Suprapubic skin (tissue), 4 donors: Measurements from ENCODE around the gene PHACTR1. TPM values are rescaled to one million over a fixed set of nuclear protein-coding genes. Genes with fewer than 3 reads are reported as not detected.
A peak's percentile ranks its signal among the peaks of the same experiment; 100 is the strongest.

Source experiments
- DNase-seq, 2 donors: peaks; one replicate each; pipeline ENCODE4 v3.0.0-alpha.2; 2019; ENCODE audit warnings: low spot score in 2 of 2
- H3K27ac ChIP-seq: fragments of 200-600 bp; sonication (generic); one replicate; pipeline ENCODE4 v1.5.1; 2019
- H3K27me3 ChIP-seq: fragments of 200-600 bp; sonication (generic); one replicate; pipeline ENCODE4 v1.5.1; 2019
- H3K36me3 ChIP-seq: fragments of 200-600 bp; sonication (generic); one replicate; pipeline ENCODE4 v1.5.1; 2019
- H3K4me1 ChIP-seq: fragments of 200-600 bp; sonication (generic); one replicate; pipeline ENCODE4 v1.5.1; 2019
- H3K4me3 ChIP-seq: fragments of 200-600 bp; sonication (generic); one replicate; pipeline ENCODE4 v1.5.1; 2019; ENCODE audit warnings: mild to moderate bottlenecking
- H3K9me3 ChIP-seq: fragments of 200-600 bp; sonication (generic); one replicate; pipeline ENCODE4 v1.5.1; 2019
- CTCF ChIP-seq, 2 donors: fragments of 200-600 bp in 1 of 2; fragments of 450-650 bp in 1 of 2; sonication (generic) in 1 of 2; IDR thresholded peaks; one replicate each; pipeline ENCODE4 v1.5.1; 2016 to 2019; ENCODE audit warnings: antibody characterized with exemption in 2 of 2, mild to moderate bottlenecking in 1 of 2, moderate library complexity in 1 of 2
- EP300 ChIP-seq: sonication (generic); formaldehyde crosslinking; IDR thresholded peaks from one replicate; pipeline ENCODE4 v1.6.1; 2017; ENCODE audit warnings: antibody characterized with exemption
- POLR2A ChIP-seq, 2 donors: fragments of 450-650 bp; IDR thresholded peaks; one replicate each; pipeline ENCODE4 v1.6.1; 2017; ENCODE audit warnings: antibody characterized with exemption in 2 of 2, mild to moderate bottlenecking in 2 of 2, moderate library complexity in 2 of 2
- POLR2AphosphoS5 ChIP-seq, 3 donors: sonication (generic); formaldehyde crosslinking; IDR thresholded peaks; one replicate each; pipeline ENCODE4 v1.6.1; 2017; ENCODE audit warnings: antibody characterized with exemption in 3 of 3
- WGBS: methylation state at CpG from one replicate; pipeline ENCODE4 v1.1.5; 2018; 5-methylcytosine and 5-hydroxymethylcytosine counted together
- total RNA-seq, 4 donors: library from RNA; depleted of rRNA; stranded (reverse); fragments of >200 nt; gene quantifications; one replicate each; pipeline ENCODE4 v1.1.0, GENCODE V29; 2016

The PHACTR1 gene
- total RNA-seq, 4 donors from 2014 or later, result 4.0 to 8.2 (median 6.4) TPM

- Histone ChIP-seq H3K27me3 (peaks cover 4% of the 10 kb centered on the region), H3K9me3 (no peaks in the 10 kb centered on the region)
These were observed 295.1 kb downstream of the PHACTR1 start for GRCh38 chr6:13011612-13012146.

GRCh38 chr6:13012296-13012695 lies 295.7 kb downstream of the PHACTR1 start:
- 45% methylated on average over 1 of the region's 1 CpG for WGBS
- TF ChIP-seq CTCF (IDR thresholded peaks at IDR 0.05) (no peak), POLR2A (IDR thresholded peaks at IDR 0.05) (no peak), EP300 (no peak), POLR2AphosphoS5 (IDR thresholded peaks at IDR 0.05) (no peak)
- Histone ChIP-seq H3K27me3 (peaks cover 4% of the 10 kb centered on the region), H3K4me1 (peaks cover 36% of the 10 kb centered on the region), H3K4me3 (no peak overlapping the region), H3K36me3 (no peaks in the 10 kb centered on the region), H3K9me3 (no peaks in the 10 kb centered on the region), H3K27ac (no peak overlapping the region)
- DNase-seq, result no peak

More at GRCh38 chr6:13011612-13012146, 295.1 kb downstream of the PHACTR1 start:
- no peak overlapping the region for H3K27ac ChIP-seq
- no peak for DNase-seq
- no peak overlapping the region for H3K4me3 ChIP-seq
- H3K36me3 ChIP-seq, result no peaks in the 10 kb centered on the region
- H3K4me1 ChIP-seq, result peaks cover 36% of the 10 kb centered on the region
- 88% methylated on average over 5 of the region's 5 CpGs for WGBS
- TF ChIP-seq EP300, result no peak
- no peak for TF ChIP-seq CTCF (IDR thresholded peaks at IDR 0.05)
- no peak for TF ChIP-seq POLR2AphosphoS5 (IDR thresholded peaks at IDR 0.05)
- TF ChIP-seq POLR2A (IDR thresholded peaks at IDR 0.05), result no peak

DNA sequence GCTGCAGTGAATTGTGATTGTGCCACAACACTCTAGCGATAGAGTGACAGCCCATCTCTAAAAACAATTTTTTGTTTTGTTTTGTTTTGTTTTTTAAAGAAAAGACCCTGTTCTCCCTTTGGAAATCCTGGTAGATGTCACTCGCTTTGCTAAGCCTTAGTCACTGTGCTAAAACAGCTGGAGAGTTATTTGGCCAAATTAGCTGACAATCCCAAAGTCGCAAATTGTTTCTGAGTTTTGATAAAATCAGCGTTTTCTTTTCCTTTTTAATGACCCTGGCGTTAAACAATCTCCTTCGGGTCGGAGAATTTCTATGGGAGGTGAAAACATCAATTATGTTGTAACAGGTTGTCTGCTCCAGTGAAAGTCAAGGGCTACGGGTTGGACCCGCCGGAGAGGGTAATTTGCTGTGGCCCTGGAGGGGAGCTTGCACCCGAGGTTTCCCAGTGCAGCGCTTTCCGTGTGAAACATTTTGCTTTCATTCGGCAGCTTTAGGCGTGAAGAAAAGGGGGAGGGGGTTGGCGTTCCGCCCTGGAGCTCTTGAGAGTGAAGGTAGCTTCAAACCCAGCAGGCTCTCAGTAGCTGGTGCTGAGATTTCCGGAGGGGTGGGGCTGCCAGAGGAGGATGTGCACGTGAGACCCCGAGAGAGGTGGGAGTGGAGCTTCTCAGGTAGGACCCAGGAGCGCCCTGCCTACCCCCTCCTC lies 296.6 kb downstream of the PHACTR1 start:
- H3K9me3 ChIP-seq, result no peaks in the 10 kb centered on the region
- no peaks in the 10 kb centered on the region for H3K36me3 ChIP-seq
- H3K27me3 ChIP-seq, result peaks cover 4% of the 10 kb centered on the region
- peak in 1 of 2 donors; percentile 63 for DNase-seq
- WGBS, result 9% methylated on average over 18 of the region's 21 CpGs
- H3K4me3 ChIP-seq, result peak overlapping the region; percentile 59
- no peak for TF ChIP-seq POLR2A (IDR thresholded peaks at IDR 0.05)
- TF ChIP-seq EP300, result no peak
- no peak for TF ChIP-seq CTCF (IDR thresholded peaks at IDR 0.05)
- no peak for TF ChIP-seq POLR2AphosphoS5 (IDR thresholded peaks at IDR 0.05)
- peaks cover 36% of the 10 kb centered on the region for H3K4me1 ChIP-seq
- H3K27ac ChIP-seq, result no peak overlapping the region

GRCh38 chr6:13013681-13014503 lies 297.3 kb downstream of the PHACTR1 start:
- no peak for DNase-seq
- no peaks in the 10 kb centered on the region for H3K36me3 ChIP-seq
- H3K4me1 ChIP-seq, result peaks cover 36% of the 10 kb centered on the region
- peaks cover 4% of the 10 kb centered on the region for H3K27me3 ChIP-seq
- no peaks in the 10 kb centered on the region for H3K9me3 ChIP-seq
- TF ChIP-seq POLR2A (IDR thresholded peaks at IDR 0.05) (no peak), POLR2AphosphoS5 (IDR thresholded peaks at IDR 0.05) (no peak), EP300 (no peak), CTCF (IDR thresholded peaks at IDR 0.05) (no peak)
- peak overlapping the region; percentile 59 for H3K4me3 ChIP-seq
- H3K27ac ChIP-seq, result no peak overlapping the region
- WGBS, result under 1% methylated on average over 36 of the region's 83 CpGs
